Nephron (organoid): Measurements from ENCODE around the gene AP2A2.

Experiments used
- H3K27ac Mint-ChIP-seq, 3 experiments: 2 replicates each; pipeline ENCODE4 v1.8.0; 2020; ENCODE audit warnings: mixed read lengths in 3 of 3, mild to moderate bottlenecking in 2 of 3, moderate library complexity in 1 of 3
- H3K27me3 Mint-ChIP-seq: 2 replicates; pipeline ENCODE4 v1.8.0; 2021; ENCODE audit warnings: low read depth, mild to moderate bottlenecking, moderate library complexity, mixed read lengths
- H3K36me3 Mint-ChIP-seq: 2 replicates; pipeline ENCODE4 v1.8.0; 2020; ENCODE audit warnings: low read depth, mixed read lengths
- H3K4me1 Mint-ChIP-seq: 2 replicates; pipeline ENCODE4 v1.8.0; 2020; ENCODE audit warnings: mixed read lengths
- H3K4me3 Mint-ChIP-seq, 3 experiments: 2 replicates each; pipeline ENCODE4 v1.8.0; 2020; ENCODE audit warnings: mild to moderate bottlenecking in 3 of 3, mixed read lengths in 3 of 3, moderate library complexity in 2 of 3
- H3K9me3 Mint-ChIP-seq: 2 replicates; pipeline ENCODE4 v1.8.0; 2020; ENCODE audit warnings: mixed read lengths
- CTCF ChIP-seq, 3 experiments: fragments of 200-600 bp; sonication (generic); IDR thresholded peaks; one replicate each; pipeline ENCODE4 v1.5.0; 2021; ENCODE audit warnings: antibody characterized with exemption in 3 of 3; ENCODE audit not compliant: unreplicated experiment in 3 of 3

AP2A2 gene

DNA sequence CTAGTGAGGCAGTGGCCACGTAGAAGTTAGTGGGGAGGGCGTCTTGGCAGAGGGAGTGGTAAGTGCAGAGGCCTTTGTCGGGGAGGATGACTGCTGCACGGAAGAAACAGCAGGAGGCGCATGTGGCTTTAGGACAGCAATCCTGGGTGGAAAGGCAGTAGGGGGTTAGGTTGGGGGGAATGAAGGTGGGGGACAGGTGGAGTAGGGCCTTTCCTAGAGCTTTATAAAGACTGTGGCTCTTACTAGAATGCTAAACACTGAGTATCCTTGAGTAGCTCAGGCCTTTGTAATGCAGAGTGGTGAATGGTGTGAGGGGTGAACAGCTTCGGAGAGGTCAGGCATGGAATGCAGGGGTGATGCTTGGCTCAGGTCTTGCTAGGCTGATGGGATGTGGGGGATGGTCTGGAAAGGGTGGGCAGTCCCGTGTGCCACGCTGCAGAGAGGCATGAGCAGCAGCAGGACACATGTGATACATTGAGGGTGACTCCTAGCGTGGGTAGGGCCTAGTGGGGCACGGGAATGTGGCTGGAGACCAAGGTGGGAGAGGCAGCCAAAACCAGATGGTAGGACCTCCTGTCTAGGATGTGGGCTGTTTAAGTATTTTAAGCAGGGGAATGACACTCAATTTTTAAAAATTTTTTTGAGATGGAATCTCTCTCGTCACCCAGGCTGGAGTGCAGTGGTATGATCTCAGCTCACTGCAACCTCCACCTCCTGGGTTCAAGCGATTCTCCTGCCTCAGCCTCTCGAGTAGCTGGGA is 19.2 kb downstream of the AP2A2 start:
- peaks cover 48% of the 10 kb centered on the region for H3K36me3 Mint-ChIP-seq
- H3K27ac Mint-ChIP-seq, result peak overlapping the region; percentile 77 to 97 (median 81)
- TF ChIP-seq CTCF (IDR thresholded peaks at IDR 0.05; ENCODE audit: unreplicated experiment in 3 of 3), result peak; percentile 21 to 40 (median 29)
- peaks cover 42% of the 10 kb centered on the region for H3K4me1 Mint-ChIP-seq
- H3K27me3 Mint-ChIP-seq, result no peaks in the 10 kb centered on the region
- peaks cover 12% of the 10 kb centered on the region for H3K9me3 Mint-ChIP-seq
- peak overlapping the region in 1 of 3 experiments; percentile 22 for H3K4me3 Mint-ChIP-seq

- no peak for TF ChIP-seq CTCF (IDR thresholded peaks at IDR 0.05; ENCODE audit: unreplicated experiment in 3 of 3)
- peak overlapping the region; percentile 4 to 97 (median 59) for H3K27ac Mint-ChIP-seq
- H3K27me3 Mint-ChIP-seq, result no peaks in the 10 kb centered on the region
- H3K9me3 Mint-ChIP-seq, result peaks cover 13% of the 10 kb centered on the region
- peak overlapping the region in 1 of 3 experiments; percentile 1 for H3K4me3 Mint-ChIP-seq
- H3K4me1 Mint-ChIP-seq, result peaks cover 35% of the 10 kb centered on the region
- peaks cover 55% of the 10 kb centered on the region for H3K36me3 Mint-ChIP-seq
Measured at GRCh38 chr11:945986-946385, 20.3 kb downstream of the AP2A2 start.

DNA sequence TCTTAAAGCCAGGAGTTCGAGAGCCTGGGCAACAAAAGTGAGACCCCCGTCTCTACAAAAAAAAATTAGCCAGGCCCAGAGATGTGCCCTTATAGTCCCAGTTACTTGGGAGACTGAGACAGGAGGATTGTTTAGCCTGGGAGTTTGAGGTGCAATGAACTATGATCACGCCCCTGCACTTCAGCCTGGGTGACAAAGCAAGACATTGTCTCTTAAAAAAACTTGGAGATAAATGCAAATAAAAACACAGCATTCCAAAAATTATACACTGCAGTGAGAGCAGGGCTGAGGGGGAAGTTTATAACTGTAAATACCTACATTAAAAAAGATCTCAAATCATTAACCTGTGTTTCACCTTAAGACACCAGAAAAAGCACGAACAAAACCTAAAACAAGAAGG is 22.1 kb downstream of the AP2A2 start:
- H3K4me1 Mint-ChIP-seq, result peaks cover 36% of the 10 kb centered on the region
- peaks cover 13% of the 10 kb centered on the region for H3K9me3 Mint-ChIP-seq
- H3K36me3 Mint-ChIP-seq, result peaks cover 66% of the 10 kb centered on the region
- TF ChIP-seq CTCF (IDR thresholded peaks at IDR 0.05; ENCODE audit: unreplicated experiment in 3 of 3), result no peak
- no peak overlapping the region for H3K4me3 Mint-ChIP-seq
- H3K27me3 Mint-ChIP-seq, result no peaks in the 10 kb centered on the region
- peak overlapping the region; percentile 9 to 85 (median 11) for H3K27ac Mint-ChIP-seq

DNA sequence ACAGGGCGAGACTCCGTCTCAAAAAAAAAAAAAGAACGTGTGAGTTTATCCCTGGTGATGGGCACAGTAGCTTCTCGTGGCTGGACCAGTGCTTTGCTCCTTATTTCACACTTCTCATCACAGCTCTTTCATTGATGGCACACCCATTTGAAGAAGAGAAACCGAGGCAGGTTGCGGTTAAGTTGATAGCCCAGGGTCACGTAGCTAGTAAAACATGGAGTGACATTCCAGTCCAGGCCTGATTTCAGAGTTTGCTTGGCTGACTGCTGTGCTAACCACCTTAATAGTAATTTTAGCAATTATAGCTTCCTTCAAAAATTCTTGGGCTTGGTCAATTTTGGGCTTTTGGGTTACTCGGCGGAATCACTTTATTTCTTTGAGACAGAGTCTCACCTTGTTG is 25.8 kb downstream of the AP2A2 start:
- no peaks in the 10 kb centered on the region for H3K27me3 Mint-ChIP-seq
- H3K9me3 Mint-ChIP-seq, result peaks cover 13% of the 10 kb centered on the region
- no peak for TF ChIP-seq CTCF (IDR thresholded peaks at IDR 0.05; ENCODE audit: unreplicated experiment in 3 of 3)
- peaks cover 32% of the 10 kb centered on the region for H3K4me1 Mint-ChIP-seq
- H3K27ac Mint-ChIP-seq, result peak overlapping the region; percentile 90 to 95 (median 92)
- peaks cover 48% of the 10 kb centered on the region for H3K36me3 Mint-ChIP-seq
- no peak overlapping the region for H3K4me3 Mint-ChIP-seq

DNA sequence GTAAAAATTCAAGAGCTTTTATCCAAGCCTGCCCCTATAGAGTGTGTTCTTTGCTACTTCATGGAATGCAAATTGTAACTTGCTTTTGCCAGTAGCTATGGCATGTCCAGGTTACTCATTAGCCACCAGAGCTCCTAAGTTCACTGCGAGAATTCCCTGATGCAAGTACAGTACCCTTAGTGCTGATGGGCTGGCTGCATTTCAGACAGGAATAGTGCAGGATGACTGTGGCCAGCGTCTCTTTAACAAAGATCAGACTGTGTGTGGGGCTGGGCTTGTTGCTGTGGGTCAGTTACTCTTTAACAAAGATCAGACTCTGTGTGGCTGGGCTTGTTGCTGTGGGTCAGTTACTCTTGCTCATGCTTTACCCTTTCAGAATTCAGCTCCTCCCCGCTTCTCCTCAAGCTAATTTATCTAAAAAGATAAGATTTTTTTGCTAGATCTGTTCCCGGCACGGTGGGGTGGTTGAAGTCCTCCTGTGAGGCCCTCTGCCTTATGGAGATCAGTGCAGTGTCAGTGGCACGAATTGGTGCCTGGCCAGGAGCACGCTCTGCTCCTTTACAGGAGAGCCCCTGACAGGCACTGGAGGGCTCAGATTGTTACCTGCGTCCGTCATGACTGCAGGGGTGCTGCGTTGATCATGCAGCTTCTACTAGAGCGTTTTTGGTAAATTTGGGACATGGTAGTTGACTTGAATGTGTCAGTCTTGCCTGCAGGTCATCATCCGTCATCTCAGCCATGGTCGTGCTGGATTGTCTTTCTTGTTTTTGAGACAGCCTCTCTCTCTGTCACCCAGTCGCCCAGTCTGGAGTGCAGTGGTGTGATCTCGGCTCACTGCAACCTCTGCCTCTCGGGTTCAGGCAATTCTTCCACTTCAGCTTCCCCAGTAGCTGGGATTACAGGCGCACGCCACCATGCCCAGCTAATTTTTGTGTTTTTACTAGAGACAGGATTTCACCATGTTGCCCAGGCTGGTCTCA is 27.0 kb downstream of the AP2A2 start:
- peak overlapping the region; percentile 90 to 95 (median 92) for H3K27ac Mint-ChIP-seq
- peaks cover 39% of the 10 kb centered on the region for H3K36me3 Mint-ChIP-seq
- H3K4me3 Mint-ChIP-seq, result peak overlapping the region in 2 of 3 experiments; percentile 2 to 22
- no peaks in the 10 kb centered on the region for H3K27me3 Mint-ChIP-seq
- H3K9me3 Mint-ChIP-seq, result peaks cover 12% of the 10 kb centered on the region
- no peak for TF ChIP-seq CTCF (IDR thresholded peaks at IDR 0.05; ENCODE audit: unreplicated experiment in 3 of 3)
- H3K4me1 Mint-ChIP-seq, result peaks cover 41% of the 10 kb centered on the region
